NCI-H2029 treated with DMSO at 0.1 percent for 48 hours (cell line): ENCODE measurements around the gene CAP2.
A peak's percentile ranks its signal among the peaks of the same experiment; 100 is the strongest.
"Not testable (repeated sequence)": the region's sequence is repeated elsewhere in the genome, so short reads cannot be mapped to it uniquely, and the experiment has no call there.

ENCODE experiments used
- DNase-seq: peaks from one replicate; lab custom pipeline; 2025; lab: John Stamatoyannopoulos, UW

The CAP2 gene

GRCh38 chr6:17503051-17503450 is 109.7 kb downstream of the CAP2 start:
- DNase-seq: no peak

- DNase-seq: no peak
These were observed 110.6 kb downstream of the CAP2 start for GRCh38 chr6:17504005-17504404.

- no peak for DNase-seq
These were observed 111.7 kb downstream of the CAP2 start for GRCh38 chr6:17505062-17505476.

- DNase-seq: no peak
These were observed 112.4 kb downstream of the CAP2 start for GRCh38 chr6:17505767-17506280.

GRCh38 chr6:17506531-17506930 is 113.1 kb downstream of the CAP2 start:
- DNase-seq: no peak

- DNase-seq: no peak
These were observed 113.6 kb downstream of the CAP2 start for GRCh38 chr6:17506962-17507361.

- DNase-seq: no peak
These were observed 117.7 kb downstream of the CAP2 start for GRCh38 chr6:17511084-17511483.

GRCh38 chr6:17511580-17511979 is 118.2 kb downstream of the CAP2 start:
- no peak for DNase-seq

- no peak for DNase-seq
These were observed 125.7 kb downstream of the CAP2 start for GRCh38 chr6:17519120-17519519.

- DNase-seq: no peak
These were observed 132.2 kb downstream of the CAP2 start for GRCh38 chr6:17525637-17526036.

- DNase-seq: no peak
These were observed 133.7 kb downstream of the CAP2 start for GRCh38 chr6:17527076-17527475.

GRCh38 chr6:17530321-17530835 is 137.0 kb downstream of the CAP2 start:
- DNase-seq: no peak

GRCh38 chr6:17536586-17536985 is 143.2 kb downstream of the CAP2 start:
- DNase-seq: no peak

- DNase-seq: no peak
These were observed 148.8 kb downstream of the CAP2 start for GRCh38 chr6:17542243-17542642.

GRCh38 chr6:17545681-17546080 is 152.3 kb downstream of the CAP2 start:
- not testable (repeated sequence) for DNase-seq

GRCh38 chr6:17551383-17551958 is 158.1 kb downstream of the CAP2 start:
- DNase-seq: no peak

- DNase-seq: no peak
These were observed 159.5 kb downstream of the CAP2 start for GRCh38 chr6:17552861-17553260.

GRCh38 chr6:17556014-17556413 is 162.6 kb downstream of the CAP2 start:
- no peak for DNase-seq

- no peak for DNase-seq
These were observed 169.2 kb downstream of the CAP2 start for GRCh38 chr6:17562636-17563035.

- DNase-seq: no peak
These were observed 172.0 kb downstream of the CAP2 start for GRCh38 chr6:17565399-17565798.

GRCh38 chr6:17574866-17575560 is 181.6 kb downstream of the CAP2 start:
- no peak for DNase-seq

- no peak for DNase-seq
These were observed 183.7 kb downstream of the CAP2 start for GRCh38 chr6:17577059-17577458.

GRCh38 chr6:17580518-17581048 is 187.2 kb downstream of the CAP2 start:
- DNase-seq: peak; percentile 19
